HepG2 (cell line): Measurements from ENCODE around the gene ASGR1.

Experiments used
- AGO1 ChIP-seq: fragments of 200-400 bp; formaldehyde crosslinking; IDR thresholded peaks from 2 replicates; pipeline ENCODE4 v1.6.1; 2017; ENCODE audit warnings: mild to moderate bottlenecking, low read depth, low read length, moderate library complexity; ENCODE audit not compliant: poor library complexity, severe bottlenecking
- ARNT ChIP-seq: fragments of 450-650 bp; IDR thresholded peaks from 2 replicates; pipeline ENCODE4 v1.6.1; 2017
- ATF1 ChIP-seq: IDR thresholded peaks from 2 replicates; pipeline ENCODE4 v1.6.1; 2016; ENCODE audit warnings: mild to moderate bottlenecking, control low read depth
- ATF6 ChIP-seq: sonication (generic); formaldehyde crosslinking; conservative IDR thresholded peaks from 2 replicates; pipeline ENCODE4 v1.4.0; 2020; ENCODE audit warnings: missing genetic modification reagents
- ELF1 ChIP-seq: sonication (generic); formaldehyde crosslinking; IDR thresholded peaks from 2 replicates; pipeline ENCODE4 v1.4.0; 2020; ENCODE audit warnings: missing genetic modification reagents
- EP300 ChIP-seq, 3 experiments: sonication (generic) in 1 of 3; formaldehyde crosslinking in 1 of 3; IDR thresholded peaks; 2 replicates each; pipeline versions ENCODE4 v1.5.1 to v1.6.1; 2011 to 2020; ENCODE audit warnings: low read depth in 2 of 3, low read length in 2 of 3, borderline replicate concordance in 1 of 3, improper control_type of control experiment in 1 of 3, mild to moderate bottlenecking in 1 of 3, missing genetic modification reagents in 1 of 3, moderate library complexity in 1 of 3
- PBX3 ChIP-seq: sonication (generic); formaldehyde crosslinking; IDR thresholded peaks from 2 replicates; pipeline ENCODE4 v1.8.1; 2023; ENCODE audit warnings: missing genetic modification reagents, inconsistent platforms, borderline replicate concordance
- REST ChIP-seq, 2 experiments: IDR thresholded peaks; 2 replicates each; pipeline ENCODE4 v1.6.1; 2011 to 2012; ENCODE audit warnings: low read length in 2 of 2, borderline replicate concordance in 1 of 2, low read depth in 1 of 2, mild to moderate bottlenecking in 1 of 2, moderate library complexity in 1 of 2
- ZNF414 ChIP-seq: sonication (generic); formaldehyde crosslinking; IDR thresholded peaks from 2 replicates; pipeline ENCODE4 v1.5.0; 2020; ENCODE audit warnings: missing genetic modification reagents
- ZNF549 ChIP-seq: sonication (generic); formaldehyde crosslinking; IDR thresholded peaks from 2 replicates; pipeline ENCODE4 v1.5.0; 2020; ENCODE audit warnings: missing genetic modification reagents

DNA sequence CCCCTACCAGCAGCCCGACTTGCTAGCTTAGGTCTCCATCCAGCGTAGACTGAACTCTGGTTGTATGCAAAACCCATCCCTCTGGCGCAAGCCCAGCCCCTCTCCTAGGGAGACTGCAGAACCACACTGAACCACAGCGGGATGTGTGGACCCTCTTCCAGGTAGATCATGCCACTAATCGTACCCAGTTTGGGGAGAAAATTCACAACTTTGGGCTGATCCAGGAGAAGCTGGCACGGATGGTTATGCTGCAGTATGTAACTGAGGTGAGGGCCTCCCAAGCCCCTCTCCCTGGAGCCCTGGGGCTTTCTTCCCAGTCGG, 43.8 kb upstream of the ASGR1 start:
- TF ChIP-seq AGO1, result no peak
- no peak for TF ChIP-seq EP300 (IDR thresholded peaks at IDR 0.05; ENCODE audit: low read depth in 2 of 2, low read length in 2 of 2)
- no peak for TF ChIP-seq EP300 (CRISPR knock-in tag; IDR thresholded peaks at IDR 0.05; ENCODE audit: borderline replicate concordance)
- TF ChIP-seq ATF1 (CRISPR knock-in tag), result no peak
- no peak for TF ChIP-seq ZNF414 (CRISPR knock-in tag)
- no peak for TF ChIP-seq REST (IDR thresholded peaks at IDR 0.05; ENCODE audit: borderline replicate concordance in 1 of 2, low read depth in 1 of 2, low read length in 2 of 2)
- no peak for TF ChIP-seq ELF1 (CRISPR knock-in tag)
- no peak for TF ChIP-seq ARNT
- no peak for TF ChIP-seq PBX3 (CRISPR knock-in tag)
- no peak for TF ChIP-seq ATF6
- no peak for TF ChIP-seq ZNF549 (CRISPR knock-in tag)
